Measurements from ENCODE around the gene GPR137. TPM values are rescaled to one million over a fixed set of nuclear protein-coding genes. Genes with fewer than 3 reads are reported as not detected.
A peak's percentile ranks its signal among the peaks of the same experiment; 100 is the strongest.

Gene GPR137
- total RNA-seq, 1 donor from 2014 or later = 4.9 TPM

- H3K4me3 ChIP-seq = no peak overlapping the region
- H3K9me3 ChIP-seq (ENCODE audit: low read depth) = no peaks in the 10 kb centered on the region
- no peak overlapping the region for H3K4me2 ChIP-seq
- no peak overlapping the region for H3K9ac ChIP-seq
- H2AFZ ChIP-seq (replicated peaks) = no peak overlapping the region
- peaks cover 14% of the 10 kb centered on the region for H3K27me3 Mint-ChIP-seq (ENCODE audit: insufficient read depth, low read depth)
- TF ChIP-seq EZH2 (IDR thresholded peaks at IDR 0.05) = no peak
- no peak for TF ChIP-seq CTCF (IDR thresholded peaks at IDR 0.05)
- no peak for TF ChIP-seq EZH2phosphoT487 (IDR thresholded peaks at IDR 0.05)
- no peaks in the 10 kb centered on the region for H3K36me3 ChIP-seq
- no peak overlapping the region for H3K27ac Mint-ChIP-seq
- H3K9me3 Mint-ChIP-seq = no peaks in the 10 kb centered on the region
- peak overlapping the region; percentile 53 for H3K4me3 Mint-ChIP-seq
- peaks cover 11% of the 10 kb centered on the region for H3K79me2 ChIP-seq (ENCODE audit: low read depth)
- peaks cover 14% of the 10 kb centered on the region for H3K27me3 ChIP-seq
- peaks cover 34% of the 10 kb centered on the region for H3F3A ChIP-seq (ENCODE audit: low read depth)
- H3K4me1 Mint-ChIP-seq = peaks cover 27% of the 10 kb centered on the region
- H3K27ac ChIP-seq = no peak overlapping the region
- no peak for DNase-seq (ENCODE audit: low spot score)
- peaks cover 4% of the 10 kb centered on the region for H3K4me1 ChIP-seq
- H3K36me3 Mint-ChIP-seq = peaks cover 2% of the 10 kb centered on the region
- H4K20me1 ChIP-seq (ENCODE audit: low read depth) = peaks cover 13% of the 10 kb centered on the region
These were observed 46.6 kb upstream of the GPR137 start for GRCh38 chr11:64238999-64239398.

GRCh38 chr11:64239662-64240434 lies 45.8 kb upstream of the GPR137 start:
- Histone ChIP-seq H3K79me2 (ENCODE audit: low read depth) (peaks cover 11% of the 10 kb centered on the region), H3K27me3 (peaks cover 10% of the 10 kb centered on the region), H3K9me3 (ENCODE audit: low read depth) (no peaks in the 10 kb centered on the region), H3K36me3 (no peaks in the 10 kb centered on the region), H3K27ac (peak overlapping the region; percentile 95), H3F3A (ENCODE audit: low read depth) (peaks cover 33% of the 10 kb centered on the region), H4K20me1 (ENCODE audit: low read depth) (peaks cover 13% of the 10 kb centered on the region), H3K4me3 (peak overlapping the region; percentile 84), H3K4me1 (peaks cover 4% of the 10 kb centered on the region), H2AFZ (replicated peaks) (no peak overlapping the region), H3K9ac (no peak overlapping the region), H3K4me2 (peak overlapping the region; percentile 76)
- H3K9me3 Mint-ChIP-seq = no peaks in the 10 kb centered on the region
- peaks cover 2% of the 10 kb centered on the region for H3K36me3 Mint-ChIP-seq
- no peak overlapping the region for H3K27ac Mint-ChIP-seq
- peaks cover 14% of the 10 kb centered on the region for H3K27me3 Mint-ChIP-seq (ENCODE audit: insufficient read depth, low read depth)
- TF ChIP-seq EZH2 (IDR thresholded peaks at IDR 0.05) (no peak), CTCF (IDR thresholded peaks at IDR 0.05) (no peak), EZH2phosphoT487 (IDR thresholded peaks at IDR 0.05) (no peak)
- peaks cover 27% of the 10 kb centered on the region for H3K4me1 Mint-ChIP-seq
- no peak for DNase-seq (ENCODE audit: low spot score)
- H3K4me3 Mint-ChIP-seq = peak overlapping the region; percentile 89

GRCh38 chr11:64240435-64241240 lies 45.0 kb upstream of the GPR137 start, which contains the start of gene FKBP2:
FKBP2 (plus strand) TSS chr11:64241095; CDS start chr11:64242388, 1,293 bp downstream.
- H3K4me3 Mint-ChIP-seq = peak within 1 kb of the TSS; percentile 89
- Histone ChIP-seq H3K36me3 (no peaks in the 10 kb centered on the region), H3F3A (ENCODE audit: low read depth) (peaks cover 25% of the 10 kb centered on the region), H3K4me1 (peaks cover 7% of the 10 kb centered on the region), H3K9ac (peak within 1 kb of the TSS; percentile 65), H3K79me2 (ENCODE audit: low read depth) (peaks cover 17% of the 10 kb centered on the region), H3K27me3 (peaks cover 2% of the 10 kb centered on the region), H4K20me1 (ENCODE audit: low read depth) (peaks cover 21% of the 10 kb centered on the region), H3K9me3 (ENCODE audit: low read depth) (no peaks in the 10 kb centered on the region), H3K4me2 (peak within 1 kb of the TSS; percentile 81), H3K4me3 (peak within 1 kb of the TSS; percentile 84), H2AFZ (replicated peaks) (peak within 1 kb of the TSS; percentile 2), H3K27ac (peak within 1 kb of the TSS; percentile 95)
- H3K4me1 Mint-ChIP-seq = peaks cover 23% of the 10 kb centered on the region
- peaks cover 2% of the 10 kb centered on the region for H3K36me3 Mint-ChIP-seq
- H3K9me3 Mint-ChIP-seq = no peaks in the 10 kb centered on the region
- TF ChIP-seq EZH2 (IDR thresholded peaks at IDR 0.05) (no peak), EZH2phosphoT487 (IDR thresholded peaks at IDR 0.05) (no peak), CTCF (IDR thresholded peaks at IDR 0.05) (no peak)
- peak; percentile 99 for DNase-seq (ENCODE audit: low spot score)
- peaks cover 9% of the 10 kb centered on the region for H3K27me3 Mint-ChIP-seq (ENCODE audit: insufficient read depth, low read depth)
- peak within 1 kb of the TSS; percentile 69 for H3K27ac Mint-ChIP-seq

Data from neural progenitor cell (in vitro differentiated cells).